Transverse colon (tissue), 4 donors: Measurements from ENCODE around the gene STRN3. TPM values are rescaled to one million over a fixed set of nuclear protein-coding genes. Genes with fewer than 3 reads are reported as not detected.
"Not testable (repeated sequence)": the region's sequence is repeated elsewhere in the genome, so short reads cannot be mapped to it uniquely, and the experiment has no call there.

Experiments used
- DNase-seq: peaks from one replicate; pipeline ENCODE4 v3.0.0-alpha.2; 2019
- H3K27ac ChIP-seq, 4 donors: fragments of 200-600 bp; sonication (generic); 2 replicates each; pipeline ENCODE4 v1.5.1; 2016 to 2018; ENCODE audit warnings: inconsistent platforms in 4 of 4
- H3K27me3 ChIP-seq: fragments of 200-600 bp; sonication (generic); 2 replicates; pipeline ENCODE4 v1.5.1; 2017; ENCODE audit warnings: inconsistent platforms
- H3K36me3 ChIP-seq, 4 donors: fragments of 200-600 bp; sonication (generic); 2 replicates each; pipeline ENCODE4 v1.5.1; 2017 to 2019; ENCODE audit warnings: inconsistent platforms in 4 of 4
- H3K4me1 ChIP-seq, 4 donors: fragments of 200-600 bp; sonication (generic); 2 replicates each; pipeline ENCODE4 v1.5.1; 2017 to 2020; ENCODE audit warnings: inconsistent platforms in 4 of 4
- H3K4me3 ChIP-seq, 4 donors: fragments of 200-600 bp; sonication (generic); 1 replicate in 1 of 4; 2 replicates in 3 of 4; pipeline versions ENCODE4 v1.5.1 to v1.6.1; 2017 to 2019; ENCODE audit warnings: inconsistent platforms in 4 of 4
- H3K9me3 ChIP-seq, 2 donors: fragments of 200-600 bp; sonication (generic); 2 replicates each; pipeline ENCODE4 v1.5.1; 2017 to 2019; ENCODE audit warnings: inconsistent platforms in 2 of 2
- EP300 ChIP-seq: sonication (generic); formaldehyde crosslinking; IDR thresholded peaks from one replicate; pipeline ENCODE4 v1.6.1; 2017; ENCODE audit warnings: antibody characterized with exemption, low read depth
- POLR2A ChIP-seq: fragments of 450-650 bp; IDR thresholded peaks from one replicate; pipeline ENCODE4 v1.6.1; 2016; ENCODE audit warnings: antibody characterized with exemption, mild to moderate bottlenecking, moderate library complexity
- POLR2AphosphoS5 ChIP-seq, 3 donors: sonication (generic); formaldehyde crosslinking; IDR thresholded peaks; one replicate each; pipeline ENCODE4 v1.6.1; 2016; ENCODE audit warnings: antibody characterized with exemption in 3 of 3
- WGBS, 2 donors: methylation state at CpG; one replicate each; pipeline ENCODE4 v1.1.5; 2018; ENCODE audit warnings: low coverage in 1 of 2; 5-methylcytosine and 5-hydroxymethylcytosine counted together
- in situ Hi-C, 4 donors: fragments of 200-750 bp; cut with MboI; loops; one replicate each; pipeline versions ENCODE4 v1.15.0 to v1.15.1; 2017; ENCODE audit warnings: low sequenced_read_pairs in 3 of 4, low pct_ligation_motif_present in 1 of 4, low pct_unique_long_range_greater_than_20kb in 1 of 4
- intact Hi-C: fragments of 100-400 bp; cut with DNase I; formaldehyde crosslinking; loops from one replicate; pipeline ENCODE4 v1.15.1; 2023; ENCODE audit warnings: low total_unique reads
- total RNA-seq, 4 donors: library from RNA; depleted of rRNA; stranded (reverse); fragments of >200 nt; gene quantifications; one replicate each; pipeline ENCODE4 v1.1.0, GENCODE V29; 2016
- TF ChIP-seq, protein P1 (sequence below), 5 experiments: fragments of 200-600 bp in 3 of 5; fragments of 450-650 bp in 2 of 5; sonication (generic) in 3 of 5; IDR thresholded peaks; 1 replicate in 2 of 5; 2 replicates in 3 of 5; pipeline ENCODE4 v1.5.1; 2016 to 2017; ENCODE audit warnings: antibody characterized with exemption in 5 of 5, inconsistent platforms in 3 of 5, mild to moderate bottlenecking in 2 of 5, moderate library complexity in 1 of 5

STRN3 gene
- total RNA-seq, 4 donors from 2014 or later = 42.3 to 57.5 (median 51.5) TPM

DNA sequence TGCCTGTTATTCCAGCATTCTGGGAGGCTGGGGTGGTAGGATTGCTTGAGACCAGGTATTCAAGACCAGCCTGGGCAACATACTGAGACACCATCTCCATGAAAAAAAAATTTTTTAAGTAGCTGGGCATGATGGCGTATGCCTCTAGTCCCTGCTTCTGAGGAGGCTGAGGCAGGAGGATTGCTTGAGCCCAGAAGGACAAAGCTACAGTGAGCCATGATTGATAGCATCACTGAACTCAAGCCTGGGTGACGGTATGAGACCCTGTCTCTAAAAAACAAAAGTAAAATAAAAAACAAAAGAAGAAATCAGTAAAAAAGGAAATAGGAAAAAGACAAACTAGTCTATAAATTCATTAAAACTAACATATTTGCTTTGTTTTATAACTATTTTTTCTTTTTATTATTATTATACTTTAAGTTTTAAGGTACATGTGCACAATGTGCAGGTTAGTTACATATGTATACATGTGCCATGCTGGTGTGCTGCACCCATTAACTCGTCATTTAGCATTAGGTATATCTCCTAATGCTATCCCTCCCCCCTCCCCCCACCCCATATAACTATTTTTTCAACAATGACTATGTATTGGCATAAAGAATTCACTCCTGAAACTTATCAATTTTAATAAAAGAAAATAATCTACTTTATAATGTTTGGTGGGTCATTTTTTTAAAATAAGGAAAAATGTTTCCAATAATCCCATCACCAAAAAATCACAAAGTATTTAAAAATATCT lies 16.2 kb downstream of the STRN3 start:
- Histone ChIP-seq H3K9me3 (no peaks in the 10 kb centered on the region), H3K4me1 (peaks cover 0 to 7% (median 4%) of the 10 kb centered on the region in 4 donors)
- in situ Hi-C loops = no loop called here

GRCh38 chr14:31006703-31007102 lies 19.5 kb downstream of the STRN3 start:
- no peak for DNase-seq
- intact Hi-C loops (no loop called here), in situ Hi-C loops (no loop called here)
- Histone ChIP-seq H3K9me3 (no peaks in the 10 kb centered on the region), H3K27me3 (no peaks in the 10 kb centered on the region), H3K4me3 (no peak overlapping the region), H3K4me1 (peaks cover 0 to 4% (median 2%) of the 10 kb centered on the region in 4 donors), H3K36me3 (no peaks in the 10 kb centered on the region), H3K27ac (no peak overlapping the region)
- TF ChIP-seq EP300 (no peak), POLR2A (no peak), POLR2AphosphoS5 (IDR thresholded peaks at IDR 0.05) (no peak)
- TF ChIP-seq, protein P1, sequence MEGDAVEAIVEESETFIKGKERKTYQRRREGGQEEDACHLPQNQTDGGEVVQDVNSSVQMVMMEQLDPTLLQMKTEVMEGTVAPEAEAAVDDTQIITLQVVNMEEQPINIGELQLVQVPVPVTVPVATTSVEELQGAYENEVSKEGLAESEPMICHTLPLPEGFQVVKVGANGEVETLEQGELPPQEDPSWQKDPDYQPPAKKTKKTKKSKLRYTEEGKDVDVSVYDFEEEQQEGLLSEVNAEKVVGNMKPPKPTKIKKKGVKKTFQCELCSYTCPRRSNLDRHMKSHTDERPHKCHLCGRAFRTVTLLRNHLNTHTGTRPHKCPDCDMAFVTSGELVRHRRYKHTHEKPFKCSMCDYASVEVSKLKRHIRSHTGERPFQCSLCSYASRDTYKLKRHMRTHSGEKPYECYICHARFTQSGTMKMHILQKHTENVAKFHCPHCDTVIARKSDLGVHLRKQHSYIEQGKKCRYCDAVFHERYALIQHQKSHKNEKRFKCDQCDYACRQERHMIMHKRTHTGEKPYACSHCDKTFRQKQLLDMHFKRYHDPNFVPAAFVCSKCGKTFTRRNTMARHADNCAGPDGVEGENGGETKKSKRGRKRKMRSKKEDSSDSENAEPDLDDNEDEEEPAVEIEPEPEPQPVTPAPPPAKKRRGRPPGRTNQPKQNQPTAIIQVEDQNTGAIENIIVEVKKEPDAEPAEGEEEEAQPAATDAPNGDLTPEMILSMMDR (IDR thresholded peaks at IDR 0.05) = no peak
- 100% methylated on average over 1 of the region's 1 CpG for WGBS, 2 donors

More for the DNA sequence above, 16.2 kb downstream of the STRN3 start:
- Histone ChIP-seq H3K27me3 (no peaks in the 10 kb centered on the region), H3K36me3 (no peaks in the 10 kb centered on the region), H3K4me3 (no peak overlapping the region), H3K27ac (no peak overlapping the region)
- intact Hi-C loops = no loop called here
- TF ChIP-seq POLR2AphosphoS5 (IDR thresholded peaks at IDR 0.05) = no peak
- no peak for TF ChIP-seq EP300
- TF ChIP-seq, protein P1 (IDR thresholded peaks at IDR 0.05) = no peak
- TF ChIP-seq POLR2A = no peak
- WGBS, 2 donors = 96 to 100% methylated on average over 2 to 3 of the region's 3 CpGs
- DNase-seq = no peak

GRCh38 chr14:31004007-31004406 lies 22.2 kb downstream of the STRN3 start:
- H3K27me3 ChIP-seq, H3K27ac ChIP-seq, in situ Hi-C loops, intact Hi-C loops, H3K9me3 ChIP-seq, H3K4me1 ChIP-seq, H3K36me3 ChIP-seq, DNase-seq, H3K4me3 ChIP-seq: not testable (repeated sequence)
- 96 to 98% methylated on average over 4 to 6 of the region's 6 CpGs for WGBS, 2 donors

GRCh38 chr14:31003284-31003683 lies 22.9 kb downstream of the STRN3 start:
- H3K27me3 ChIP-seq = no peaks in the 10 kb centered on the region
- no peaks in the 10 kb centered on the region for H3K36me3 ChIP-seq
- 89 to 94% methylated on average over 2 to 3 of the region's 3 CpGs for whole genome bisulfite sequencing, 2 donors
- H3K9me3 ChIP-seq = peaks cover 0 to 7% of the 10 kb centered on the region in 2 donors
- no peak overlapping the region for H3K27ac ChIP-seq
- TF ChIP-seq POLR2A = no peak
- TF ChIP-seq EP300 = no peak
- TF ChIP-seq POLR2AphosphoS5 (IDR thresholded peaks at IDR 0.05) = no peak
- in situ Hi-C loops = no loop called here
- peaks cover 0 to 9% (median 0%) of the 10 kb centered on the region in 4 donors for H3K4me1 ChIP-seq
- H3K4me3 ChIP-seq = no peak overlapping the region
- no peak for DNase-seq
- intact Hi-C loops = no loop called here

- no peak for DNase-seq
- H3K27me3 ChIP-seq = no peaks in the 10 kb centered on the region
- in situ Hi-C loops (no loop called here), intact Hi-C loops (no loop called here)
- H3K36me3 ChIP-seq = no peaks in the 10 kb centered on the region
- peaks cover 0 to 7% of the 10 kb centered on the region in 2 donors for H3K9me3 ChIP-seq
- H3K4me1 ChIP-seq = peaks cover 0 to 10% (median 0%) of the 10 kb centered on the region in 4 donors
- 80% methylated on average over 6 of the region's 6 CpGs; no CpG with 5 or more reads in 1 of the 2 donors for WGBS, 2 donors
- H3K4me3 ChIP-seq = no peak overlapping the region
- no peak overlapping the region for H3K27ac ChIP-seq
- no peak for TF ChIP-seq POLR2AphosphoS5 (IDR thresholded peaks at IDR 0.05)
These were observed 24.9 kb downstream of the STRN3 start for GRCh38 chr14:31001339-31001658.
